Panc1 (cell line): Measurements from ENCODE around the gene CBY2. TPM values are rescaled to one million over a fixed set of nuclear protein-coding genes. Genes with fewer than 3 reads are reported as not detected.

ENCODE experiments used
- ATAC-seq: fragments of 200-7000 bp; cut with Tn5 transposase; 2 replicates; pipeline ENCODE4 v1.9.1; 2020; ENCODE audit warnings: mild to moderate bottlenecking, moderate library complexity
- BruUV-seq: library from RNA; stranded (reverse); fragments of 400-500 nt; replicated peaks from 2 replicates; lab custom pipeline; 2021; lab: Mats Ljungman, UMichigan
- CTCF ChIA-PET: fragments of 300-600 bp; sonication (Branson Sonifier 250); formaldehyde crosslinking; loops from one replicate; lab custom pipeline; 2022; ENCODE audit warnings: antibody characterized with exemption; lab: Charles Lee
- POLR2A ChIA-PET: fragments of 300-600 bp; sonication (Branson Sonifier 250); formaldehyde crosslinking; loops from one replicate; lab custom pipeline; 2022; ENCODE audit warnings: antibody characterized with exemption; lab: Charles Lee
- DNase-seq: peaks from one replicate; pipeline ENCODE4 v3.0.0-alpha.2; 2010; ENCODE audit warnings: low read depth, low spot score
- H3K27ac ChIP-seq: 2 replicates; pipeline ENCODE4 v1.5.1; 2011; ENCODE audit warnings: mild to moderate bottlenecking, low read length, inconsistent platforms
- H3K27me3 ChIP-seq: fragments of 200-500 bp; sonication (Bioruptor generic); 2 replicates; pipeline ENCODE4 v1.6.0; 2014; ENCODE audit warnings: low read length, inconsistent platforms; ENCODE audit not compliant: control insufficient read depth, insufficient read depth
- H3K36me3 ChIP-seq: fragments of 200-500 bp; sonication (Bioruptor generic); 2 replicates; pipeline ENCODE4 v1.5.1; 2014; ENCODE audit warnings: inconsistent platforms, mild to moderate bottlenecking, low read length, moderate library complexity; ENCODE audit not compliant: control insufficient read depth, insufficient read depth
- H3K4me1 ChIP-seq: 2 replicates; pipeline ENCODE4 v1.5.1; 2011; ENCODE audit warnings: inconsistent platforms, mild to moderate bottlenecking, low read length, moderate library complexity; ENCODE audit not compliant: control insufficient read depth, insufficient read depth
- H3K4me3 ChIP-seq, 2 experiments: 2 replicates each; pipeline ENCODE4 v1.5.1; 2011 to 2012; ENCODE audit warnings: low read depth in 2 of 2, low read length in 2 of 2, mild to moderate bottlenecking in 2 of 2, inconsistent platforms in 1 of 2, moderate library complexity in 1 of 2
- H3K9me3 ChIP-seq: fragments of 200-500 bp; sonication (Bioruptor generic); 2 replicates; pipeline ENCODE4 v1.5.1; 2014; ENCODE audit warnings: low read depth, mild to moderate bottlenecking, inconsistent platforms, low read length, moderate library complexity; ENCODE audit not compliant: control insufficient read depth, insufficient read depth
- POLR2AphosphoS5 ChIP-seq: IDR thresholded peaks from 2 replicates; pipeline ENCODE4 v1.6.1; 2012; ENCODE audit warnings: mild to moderate bottlenecking, low read depth, low read length, moderate library complexity
- REST ChIP-seq, 2 experiments: IDR thresholded peaks; 2 replicates each; pipeline ENCODE4 v1.6.1; 2011 to 2012; ENCODE audit warnings: low read depth in 2 of 2, control low read depth in 1 of 2, low read length in 1 of 2, mild to moderate bottlenecking in 1 of 2, moderate library complexity in 1 of 2; ENCODE audit not compliant: insufficient read depth in 1 of 2
- SIN3A ChIP-seq: IDR thresholded peaks from 2 replicates; pipeline ENCODE4 v1.6.1; 2012; ENCODE audit warnings: low read depth, mild to moderate bottlenecking, low read length, moderate library complexity, borderline replicate concordance; ENCODE audit not compliant: insufficient read depth
- TCF7L2 ChIP-seq: IDR thresholded peaks from 2 replicates; pipeline ENCODE4 v1.6.1; 2011; ENCODE audit warnings: mild to moderate bottlenecking, low read depth, low read length, inconsistent platforms
- in situ Hi-C: cut with HindIII; loops from 2 replicates; pipeline ENCODE4 v1.10.0; 2016; ENCODE audit warnings: low sequenced_read_pairs, low pct_unique_long_range_greater_than_20kb
- intact Hi-C: fragments of 100-400 bp; cut with micrococcal nuclease; formaldehyde crosslinking; loops from one replicate; pipeline ENCODE4 v1.10.0; 2022; ENCODE audit not compliant: unreplicated experiment
- total RNA-seq: library from RNA; stranded (reverse); gene quantifications from one replicate; pipeline ENCODE4 v1.2.1, GENCODE V29; 2021; ENCODE audit not compliant: unreplicated experiment
- TF ChIP-seq, protein P1 (sequence below): fragments of 450-650 bp; IDR thresholded peaks from 2 replicates; pipeline ENCODE4 v1.5.1; 2017; ENCODE audit warnings: mild to moderate bottlenecking

Gene CBY2
- total RNA-seq, 1 experiment from 2014 or later = not detected

DNA sequence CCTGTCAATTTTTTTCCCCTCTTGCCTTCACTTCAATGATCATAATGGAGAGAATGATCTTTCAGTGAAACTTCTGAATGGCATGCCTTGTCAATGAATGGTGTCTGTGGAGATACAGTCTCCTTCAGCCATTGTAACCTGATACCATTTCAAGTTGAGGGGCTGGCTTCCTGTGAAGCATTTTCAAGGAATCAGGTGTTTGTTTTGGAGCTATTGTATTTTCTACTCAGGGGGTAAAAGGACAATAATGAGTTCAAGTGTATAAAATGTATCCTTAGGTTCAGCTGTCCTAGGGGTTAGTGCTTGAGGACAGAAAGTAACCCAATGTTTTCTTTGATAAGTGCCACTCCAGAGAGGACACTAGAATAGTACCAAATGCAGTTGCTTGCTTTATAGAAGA lies 23.8 kb upstream of the CBY2 start:
- no peak for ATAC-seq

GRCh38 chr13:45681113-45681512 lies 21.0 kb upstream of the CBY2 start:
- ChIA-PET POLR2A (no interaction called here), CTCF (no interaction called here)
- no TSS peak for BruUV-seq
- Histone ChIP-seq H3K27me3 (no peaks in the 10 kb centered on the region), H3K27ac (no peak overlapping the region), H3K36me3 (no peaks in the 10 kb centered on the region), H3K4me1 (no peaks in the 10 kb centered on the region), H3K4me3 (no peak overlapping the region), H3K9me3 (no peaks in the 10 kb centered on the region)
- TF ChIP-seq REST (IDR thresholded peaks at IDR 0.05; ENCODE audit: insufficient read depth in 1 of 2, low read depth in 2 of 2, low read length in 1 of 2) = no peak
- TF ChIP-seq, protein P1, sequence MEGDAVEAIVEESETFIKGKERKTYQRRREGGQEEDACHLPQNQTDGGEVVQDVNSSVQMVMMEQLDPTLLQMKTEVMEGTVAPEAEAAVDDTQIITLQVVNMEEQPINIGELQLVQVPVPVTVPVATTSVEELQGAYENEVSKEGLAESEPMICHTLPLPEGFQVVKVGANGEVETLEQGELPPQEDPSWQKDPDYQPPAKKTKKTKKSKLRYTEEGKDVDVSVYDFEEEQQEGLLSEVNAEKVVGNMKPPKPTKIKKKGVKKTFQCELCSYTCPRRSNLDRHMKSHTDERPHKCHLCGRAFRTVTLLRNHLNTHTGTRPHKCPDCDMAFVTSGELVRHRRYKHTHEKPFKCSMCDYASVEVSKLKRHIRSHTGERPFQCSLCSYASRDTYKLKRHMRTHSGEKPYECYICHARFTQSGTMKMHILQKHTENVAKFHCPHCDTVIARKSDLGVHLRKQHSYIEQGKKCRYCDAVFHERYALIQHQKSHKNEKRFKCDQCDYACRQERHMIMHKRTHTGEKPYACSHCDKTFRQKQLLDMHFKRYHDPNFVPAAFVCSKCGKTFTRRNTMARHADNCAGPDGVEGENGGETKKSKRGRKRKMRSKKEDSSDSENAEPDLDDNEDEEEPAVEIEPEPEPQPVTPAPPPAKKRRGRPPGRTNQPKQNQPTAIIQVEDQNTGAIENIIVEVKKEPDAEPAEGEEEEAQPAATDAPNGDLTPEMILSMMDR = no peak
- TF ChIP-seq SIN3A = no peak
- TF ChIP-seq TCF7L2 = no peak
- no peak for TF ChIP-seq POLR2AphosphoS5
- DNase-seq = no peak
- in situ Hi-C loops = no loop called here
- intact Hi-C loops = no loop called here
- no peak for ATAC-seq

More for the DNA sequence above, 23.8 kb upstream of the CBY2 start:
- CTCF ChIA-PET = no interaction called here
- POLR2A ChIA-PET = no interaction called here
- H3K27ac ChIP-seq = no peak overlapping the region
- H3K9me3 ChIP-seq = no peaks in the 10 kb centered on the region
- no peak for TF ChIP-seq TCF7L2
- TF ChIP-seq, protein P1 = no peak
- no peak for TF ChIP-seq REST (IDR thresholded peaks at IDR 0.05; ENCODE audit: insufficient read depth in 1 of 2, low read depth in 2 of 2, low read length in 1 of 2)
- TF ChIP-seq SIN3A = no peak
- TF ChIP-seq POLR2AphosphoS5 = no peak
- no peak for DNase-seq
- H3K4me3 ChIP-seq = no peak overlapping the region
- H3K27me3 ChIP-seq = no peaks in the 10 kb centered on the region
- intact Hi-C loops = no loop called here
- in situ Hi-C loops = no loop called here
- H3K4me1 ChIP-seq = no peaks in the 10 kb centered on the region
- BruUV-seq = no TSS peak
- H3K36me3 ChIP-seq = no peaks in the 10 kb centered on the region
